GM18505 (cell line): ENCODE measurements around the gene COL21A1.
"Not testable (repeated sequence)": the region's sequence is repeated elsewhere in the genome, so short reads cannot be mapped to it uniquely, and the experiment has no call there.

Experiments
- ATAC-seq: cut with Tn5 transposase; IDR thresholded peaks from one replicate; pipeline ENCODE4 v1.9.1; 2021; ENCODE audit not compliant: unreplicated experiment
- POLR2A ChIP-seq: IDR thresholded peaks from 4 replicates; pipeline ENCODE4 v1.6.1; 2011; ENCODE audit warnings: borderline replicate concordance; ENCODE audit not compliant: insufficient read depth, insufficient read length; ENCODE audit errors: extremely low read depth

Gene COL21A1

GRCh38 chr6:56032715-56033260 is 214.6 kb downstream of the COL21A1 start:
- TF ChIP-seq POLR2A = no peak
- no peak for ATAC-seq

GRCh38 chr6:56027865-56028264 is 219.5 kb downstream of the COL21A1 start:
- ATAC-seq = no peak
- no peak for TF ChIP-seq POLR2A

- ATAC-seq = no peak
- TF ChIP-seq POLR2A = no peak
Observed at GRCh38 chr6:56026455-56027180, 220.8 kb downstream of the COL21A1 start.

DNA sequence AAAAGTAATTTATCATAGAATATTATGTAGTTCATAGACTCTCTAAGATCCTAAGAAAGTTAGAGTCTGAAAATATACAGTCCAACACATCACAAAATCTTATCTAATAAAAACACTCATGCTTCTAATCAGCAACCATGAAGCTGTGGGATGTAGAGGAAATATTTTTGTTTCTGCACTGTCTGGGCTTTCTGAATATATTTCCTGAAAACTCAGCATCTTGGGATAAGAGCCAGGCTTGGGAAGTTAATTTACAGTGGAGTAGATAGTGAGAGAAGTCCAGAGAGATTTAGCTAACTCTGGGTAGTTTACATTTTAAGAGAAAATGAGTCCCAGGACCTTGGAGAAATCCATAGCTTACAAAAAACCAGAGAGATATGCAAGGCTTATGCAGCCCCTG is 221.6 kb downstream of the COL21A1 start:
- no peak for TF ChIP-seq POLR2A
- no peak for ATAC-seq

- no peak for ATAC-seq
- no peak for TF ChIP-seq POLR2A
Observed at GRCh38 chr6:56024931-56025330, 222.4 kb downstream of the COL21A1 start.

DNA sequence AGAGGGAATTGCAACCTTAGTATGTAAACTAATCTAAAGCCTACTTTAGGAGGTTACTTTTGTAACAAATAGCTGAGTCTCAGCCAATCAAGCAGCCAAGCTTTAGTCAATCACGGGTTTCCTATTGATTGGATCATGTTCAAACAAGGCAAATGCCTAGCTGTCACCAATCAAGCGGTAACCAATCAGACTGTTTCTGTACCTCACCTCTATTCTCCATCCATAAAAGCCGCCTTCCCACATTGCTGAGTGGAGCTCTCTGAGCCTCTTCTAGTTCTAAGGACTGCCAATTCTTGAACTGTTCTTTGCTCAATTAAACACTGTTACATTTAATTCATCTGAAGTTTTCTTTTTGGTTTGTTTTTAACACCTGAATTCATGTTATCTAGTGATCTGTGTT is 223.6 kb downstream of the COL21A1 start:
- no peak for TF ChIP-seq POLR2A
- no peak for ATAC-seq

DNA sequence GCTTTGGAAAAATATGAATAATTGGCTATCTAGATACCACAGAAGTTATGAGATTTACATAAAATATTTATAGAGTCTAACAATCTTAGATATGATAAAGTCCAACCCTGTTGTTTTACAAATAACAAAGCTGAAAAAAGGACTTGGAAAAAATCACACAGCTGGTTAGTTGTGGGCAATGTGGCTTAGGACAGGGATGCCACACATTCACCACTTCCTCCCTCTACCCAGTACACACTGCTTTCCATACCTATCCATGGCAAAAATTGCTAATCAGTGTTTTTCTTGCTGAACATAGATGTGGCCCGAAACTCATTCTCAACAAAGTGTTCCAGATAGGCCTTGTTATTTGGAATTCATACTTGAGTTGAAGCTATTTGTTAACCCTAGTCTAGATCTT is 224.7 kb downstream of the COL21A1 start:
- TF ChIP-seq POLR2A = no peak
- no peak for ATAC-seq

DNA sequence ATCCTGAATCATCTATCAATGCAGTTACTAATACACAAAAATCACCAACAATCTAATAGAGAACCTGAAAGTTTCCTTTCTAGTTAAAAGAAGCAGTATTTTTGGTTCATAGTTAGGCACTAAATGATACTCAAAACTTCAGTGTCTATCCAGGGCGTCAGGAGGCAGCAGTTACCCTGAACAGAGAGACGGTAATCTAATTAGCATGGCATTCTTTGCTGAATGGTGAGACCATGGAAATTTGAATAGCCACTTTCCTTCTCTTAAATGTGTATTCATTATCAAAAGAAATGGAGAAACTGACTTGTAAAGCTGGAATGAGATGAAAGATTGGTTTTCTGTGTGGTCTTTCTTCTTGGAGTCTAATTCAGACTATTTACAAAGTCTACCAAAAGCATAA is 225.4 kb downstream of the COL21A1 start:
- no peak for ATAC-seq

DNA sequence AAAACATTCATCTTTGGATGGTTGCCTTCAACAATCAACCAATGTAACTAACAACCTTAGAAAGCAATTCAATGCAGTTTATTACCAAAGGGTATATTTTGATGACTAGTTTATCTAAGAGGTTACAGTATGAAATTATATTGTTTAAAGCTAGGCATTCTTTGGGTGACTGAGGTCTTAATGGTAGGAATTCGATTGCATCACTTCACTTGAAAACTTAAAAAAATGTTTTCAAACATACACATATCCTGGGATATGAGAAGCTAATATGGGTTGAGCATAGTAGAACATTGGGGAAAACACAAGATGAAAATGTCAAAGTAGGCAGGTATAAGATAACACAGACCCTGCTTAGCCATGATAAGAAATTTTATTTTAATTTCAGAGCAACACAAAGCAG is 227.4 kb downstream of the COL21A1 start:
- ATAC-seq = no peak
- TF ChIP-seq POLR2A = no peak

More for the DNA sequence above, 225.4 kb downstream of the COL21A1 start:
- TF ChIP-seq POLR2A = no peak

DNA sequence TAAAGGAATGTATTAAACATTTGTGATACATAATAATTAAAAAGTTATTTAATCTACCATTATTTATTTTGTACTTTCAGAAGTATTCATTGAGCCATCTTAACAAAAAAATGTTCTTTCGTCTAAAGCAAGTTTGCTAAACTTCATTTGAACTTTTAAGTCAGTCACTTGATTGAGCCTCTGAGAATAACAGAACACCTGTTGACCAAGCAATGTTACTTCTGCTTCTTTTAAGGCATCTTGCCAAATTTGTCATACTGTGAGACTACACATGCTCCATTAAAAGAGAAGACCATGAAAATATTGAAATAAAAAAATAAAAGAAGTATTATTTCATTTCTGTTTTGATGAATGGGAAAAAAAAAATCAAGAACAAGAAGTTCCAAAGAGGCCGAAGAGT is 230.2 kb downstream of the COL21A1 start:
- no peak for ATAC-seq

GRCh38 chr6:56014039-56014438 is 233.3 kb downstream of the COL21A1 start:
- not testable (repeated sequence) for ATAC-seq

More for the DNA sequence above, 230.2 kb downstream of the COL21A1 start:
- no peak for TF ChIP-seq POLR2A

DNA sequence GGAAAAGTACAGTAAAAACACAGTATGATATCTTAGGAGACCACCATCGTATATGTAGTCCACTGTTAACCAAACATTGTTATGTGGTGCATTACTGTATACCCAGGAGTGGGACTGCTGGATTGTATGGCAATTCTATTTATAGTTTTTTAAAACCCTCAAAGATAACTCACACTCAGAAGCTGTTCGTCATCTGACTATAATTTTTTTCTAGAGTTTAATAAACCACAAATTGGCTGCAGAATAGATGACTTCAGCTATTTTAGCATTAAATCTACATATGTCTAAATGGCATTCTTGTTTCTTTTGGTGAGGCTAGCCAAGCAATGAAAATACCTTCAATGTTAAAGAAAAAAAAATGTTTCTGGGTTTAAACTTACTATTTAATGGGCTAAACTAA is 237.7 kb downstream of the COL21A1 start:
- ATAC-seq = no peak
- TF ChIP-seq POLR2A = no peak
